HepG2 (cell line): Measurements from ENCODE around the gene RIPK1. TPM values are rescaled to one million over a fixed set of nuclear protein-coding genes. Genes with fewer than 3 reads are reported as not detected.

Source experiments
- ATF2 ChIP-seq: sonication (generic); formaldehyde crosslinking; IDR thresholded peaks from 2 replicates; pipeline ENCODE4 v1.4.0; 2020; ENCODE audit warnings: missing genetic modification reagents
- ATF3 ChIP-seq: sonication (generic); formaldehyde crosslinking; IDR thresholded peaks from 2 replicates; pipeline ENCODE4 v1.4.0; 2020; ENCODE audit warnings: missing genetic modification reagents
- CENPT ChIP-seq: sonication (generic); formaldehyde crosslinking; IDR thresholded peaks from 2 replicates; pipeline ENCODE4 v1.8.0; 2022; ENCODE audit warnings: low read depth, mild to moderate bottlenecking, moderate library complexity, missing genetic modification reagents
- IRF2 ChIP-seq: IDR thresholded peaks from 2 replicates; pipeline ENCODE4 v1.6.1; 2018; ENCODE audit warnings: missing genetic modification reagents, missing compliant biosample characterization
- KAT7 ChIP-seq: IDR thresholded peaks from 2 replicates; pipeline ENCODE4 v1.6.1; 2018; ENCODE audit warnings: borderline replicate concordance, missing compliant biosample characterization
- KDM6A ChIP-seq: IDR thresholded peaks from 2 replicates; pipeline ENCODE4 v1.6.1; 2016; ENCODE audit warnings: low read depth
- NFKBIZ ChIP-seq: IDR thresholded peaks from 2 replicates; pipeline ENCODE4 v1.6.1; 2018; ENCODE audit warnings: missing genetic modification reagents, missing compliant biosample characterization
- NR2F1 ChIP-seq, 2 experiments: fragments of 450-650 bp in 1 of 2; formaldehyde crosslinking in 1 of 2; IDR thresholded peaks; 2 replicates each; pipeline versions ENCODE4 v1.5.0 to v1.6.1; 2016 to 2020; ENCODE audit warnings: mild to moderate bottlenecking in 1 of 2, missing compliant biosample characterization in 1 of 2, missing genetic modification reagents in 1 of 2, moderate library complexity in 1 of 2
- RAD51 ChIP-seq: fragments of 450-650 bp; IDR thresholded peaks from 2 replicates; pipeline ENCODE4 v1.6.1; 2016; ENCODE audit warnings: borderline replicate concordance
- SETDB1 ChIP-seq: sonication (generic); formaldehyde crosslinking; IDR thresholded peaks from 2 replicates; pipeline ENCODE4 v1.5.1; 2020; ENCODE audit warnings: missing genetic modification reagents, mild to moderate bottlenecking, borderline replicate concordance
- SP2 ChIP-seq: sonication (generic); formaldehyde crosslinking; IDR thresholded peaks from 2 replicates; pipeline ENCODE4 v1.5.1; 2020; ENCODE audit warnings: mild to moderate bottlenecking, missing genetic modification reagents
- TARDBP ChIP-seq: sonication (generic); formaldehyde crosslinking; IDR thresholded peaks from 2 replicates; pipeline ENCODE4 v1.8.0; 2022; ENCODE audit warnings: mild to moderate bottlenecking, missing genetic modification reagents
- TCF7L2 ChIP-seq: IDR thresholded peaks from 2 replicates; pipeline ENCODE4 v1.6.1; 2011; ENCODE audit warnings: mild to moderate bottlenecking, low read depth, low read length, moderate library complexity
- TIGD3 ChIP-seq: sonication (generic); formaldehyde crosslinking; IDR thresholded peaks from 2 replicates; pipeline ENCODE4 v1.5.1; 2020; ENCODE audit warnings: mild to moderate bottlenecking, missing genetic modification reagents, borderline replicate concordance
- ZBTB1 ChIP-seq: sonication (generic); formaldehyde crosslinking; IDR thresholded peaks from 2 replicates; pipeline ENCODE4 v1.4.0; 2020; ENCODE audit warnings: missing genetic modification reagents, borderline replicate concordance
- ZFP36 ChIP-seq: fragments of 150-350 bp; IDR thresholded peaks from 2 replicates; pipeline ENCODE4 v1.6.1; 2018; ENCODE audit warnings: borderline replicate concordance, low read length, low read depth; ENCODE audit not compliant: partially characterized antibody
- ZHX1 ChIP-seq: sonication (generic); formaldehyde crosslinking; IDR thresholded peaks from 2 replicates; pipeline ENCODE4 v1.8.1; 2022; ENCODE audit warnings: low read depth, mild to moderate bottlenecking, missing genetic modification reagents
- ZNF20 ChIP-seq: sonication (generic); formaldehyde crosslinking; IDR thresholded peaks from 2 replicates; pipeline ENCODE4 v1.4.0; 2020; ENCODE audit warnings: mild to moderate bottlenecking, moderate library complexity, missing genetic modification reagents
- ZNF503 ChIP-seq: sonication (generic); formaldehyde crosslinking; IDR thresholded peaks from 2 replicates; pipeline ENCODE4 v1.4.0; 2020; ENCODE audit warnings: missing genetic modification reagents
- ZNF549 ChIP-seq: sonication (generic); formaldehyde crosslinking; IDR thresholded peaks from 2 replicates; pipeline ENCODE4 v1.5.0; 2020; ENCODE audit warnings: missing genetic modification reagents
- ZNF619 ChIP-seq: sonication (generic); formaldehyde crosslinking; IDR thresholded peaks from 2 replicates; pipeline ENCODE4 v1.4.0; 2020; ENCODE audit warnings: mild to moderate bottlenecking, missing genetic modification reagents
- ZNF761 ChIP-seq: sonication (generic); formaldehyde crosslinking; conservative IDR thresholded peaks from 2 replicates; pipeline ENCODE4 v1.4.0; 2020; ENCODE audit warnings: mild to moderate bottlenecking, missing genetic modification reagents
- polyA plus RNA-seq, 8 experiments: library from polyadenylated mRNA; depleted of rRNA in 3 of 8; stranded (reverse) in 7 of 8; unstranded in 1 of 8; fragments of >200 nt; fragmentation: Illumina TruSeq in 4 of 8; extraction: Trizol in 4 of 8; gene quantifications; 2 replicates each; pipeline versions ENCODE4 v1.2.1 to v1.2.3, GENCODE V29; 2011 to 2016; ENCODE audit warnings: low read depth in 4 of 8, missing spikeins in 1 of 8, mixed read lengths in 1 of 8; ENCODE audit not compliant: insufficient read depth in 1 of 8
- total RNA-seq, 5 experiments: library from RNA; depleted of rRNA; stranded (reverse); fragments of >200 nt; fragmentation: Illumina TruSeq; extraction: Trizol; gene quantifications; 2 replicates each; pipeline ENCODE4 v1.2.3, GENCODE V29; 2016; ENCODE audit warnings: low read depth in 1 of 5

The RIPK1 gene
- total and polyA plus RNA-seq, 2 of the 13 experiments (the other 11 are each of a cell fraction or from before 2014, with no cell fraction given) = 9.0 to 10.3 TPM

GRCh38 chr6:3118353-3119039, 50.2 kb downstream of the RIPK1 start, which contains the start of gene BPHL (continued):
- peak; percentile 25; the same call in 1 of the 2 replicates for TF ChIP-seq ATF3 (CRISPR knock-in tag)
- no peak for TF ChIP-seq ZFP36
- peak; percentile 49 for TF ChIP-seq NFKBIZ (CRISPR knock-in tag)
- peak; percentile 87 for TF ChIP-seq CENPT (CRISPR knock-in tag)
- TF ChIP-seq ZNF619 = peak; percentile 62; the same call in 1 of the 2 replicates
- no peak for TF ChIP-seq ZBTB1 (CRISPR knock-in tag)
- 0 out of 2 replicates have a peak, but pooled peaks have one; percentile 20 for TF ChIP-seq ZNF549 (CRISPR knock-in tag)
- peak; percentile 20 to 31; a peak in 2 of 4 replicates for TF ChIP-seq NR2F1 (CRISPR knock-in tag; IDR thresholded peaks at IDR 0.05)
- peak; percentile 97 for TF ChIP-seq ZNF761
- no peak for TF ChIP-seq ZNF20 (CRISPR knock-in tag)
- no peak for TF ChIP-seq RAD51
- TF ChIP-seq ZHX1 (CRISPR knock-in tag) = peak; percentile 95
- TF ChIP-seq SP2 (CRISPR knock-in tag) = no peak; the same call in 1 of the 2 replicates
- no peak; the same call in 1 of the 2 replicates for TF ChIP-seq KDM6A
- peak; percentile 92 for TF ChIP-seq IRF2 (CRISPR knock-in tag)
- TF ChIP-seq ZNF503 = peak; percentile 66
- TF ChIP-seq TIGD3 (CRISPR knock-in tag) = no peak; the same call in 1 of the 2 replicates
- no peak for TF ChIP-seq TCF7L2
- no peak; the same call in 1 of the 2 replicates for TF ChIP-seq TARDBP (CRISPR knock-in tag)
- TF ChIP-seq ATF2 (CRISPR knock-in tag) = peak; percentile 46; the same call in 1 of the 2 replicates
- peak; percentile 98 for TF ChIP-seq KAT7
- TF ChIP-seq SETDB1 = peak; percentile 70; the same call in 1 of the 2 replicates
